GM19463 (cell line): Measurements from ENCODE around the gene TRIM40.

Experiments used
- ATAC-seq: cut with Tn5 transposase; IDR thresholded peaks from one replicate; pipeline ENCODE4 v1.9.1; 2021; ENCODE audit warnings: mild to moderate bottlenecking, moderate library complexity; ENCODE audit not compliant: unreplicated experiment

The TRIM40 gene

DNA sequence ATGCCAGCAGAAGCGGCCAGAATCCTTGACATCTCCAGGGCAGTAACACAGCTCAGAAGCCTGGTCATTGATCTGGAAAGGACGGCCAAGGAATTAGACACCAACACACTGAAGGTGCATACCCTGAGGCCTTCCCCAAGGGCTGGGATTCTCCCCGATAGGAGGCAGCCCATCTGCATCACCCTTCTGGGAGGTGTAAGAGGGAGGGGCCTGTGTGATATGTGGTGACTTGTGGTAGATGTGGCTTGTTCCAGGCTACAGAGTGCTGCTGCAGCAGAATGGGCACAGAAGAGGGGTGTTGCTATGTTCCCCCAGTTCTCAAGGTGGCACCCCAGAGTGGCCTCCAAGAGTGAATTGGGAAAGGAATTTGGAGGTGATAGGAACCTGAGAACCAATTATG lies 11.2 kb downstream of the TRIM40 start:
- no peak for ATAC-seq

DNA sequence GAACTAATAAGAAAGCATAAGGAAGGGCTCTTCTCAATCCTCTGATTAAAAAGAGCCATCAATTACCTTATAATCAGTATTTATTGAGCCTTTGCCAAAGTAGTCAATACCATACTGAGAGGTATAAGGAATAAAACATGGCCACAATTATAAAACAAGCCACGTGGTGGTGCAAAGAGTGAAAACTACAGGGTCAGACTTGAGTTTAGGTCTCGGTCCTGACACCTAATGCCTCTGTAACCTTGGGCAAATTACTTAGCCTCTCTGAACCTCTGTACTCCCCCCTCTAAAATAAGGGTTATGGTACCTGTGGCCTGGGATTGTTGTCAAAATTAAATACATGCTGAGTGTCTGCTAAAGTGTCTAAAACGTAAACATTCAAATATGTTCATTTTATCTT lies 13.3 kb downstream of the TRIM40 start:
- no peak for ATAC-seq

DNA sequence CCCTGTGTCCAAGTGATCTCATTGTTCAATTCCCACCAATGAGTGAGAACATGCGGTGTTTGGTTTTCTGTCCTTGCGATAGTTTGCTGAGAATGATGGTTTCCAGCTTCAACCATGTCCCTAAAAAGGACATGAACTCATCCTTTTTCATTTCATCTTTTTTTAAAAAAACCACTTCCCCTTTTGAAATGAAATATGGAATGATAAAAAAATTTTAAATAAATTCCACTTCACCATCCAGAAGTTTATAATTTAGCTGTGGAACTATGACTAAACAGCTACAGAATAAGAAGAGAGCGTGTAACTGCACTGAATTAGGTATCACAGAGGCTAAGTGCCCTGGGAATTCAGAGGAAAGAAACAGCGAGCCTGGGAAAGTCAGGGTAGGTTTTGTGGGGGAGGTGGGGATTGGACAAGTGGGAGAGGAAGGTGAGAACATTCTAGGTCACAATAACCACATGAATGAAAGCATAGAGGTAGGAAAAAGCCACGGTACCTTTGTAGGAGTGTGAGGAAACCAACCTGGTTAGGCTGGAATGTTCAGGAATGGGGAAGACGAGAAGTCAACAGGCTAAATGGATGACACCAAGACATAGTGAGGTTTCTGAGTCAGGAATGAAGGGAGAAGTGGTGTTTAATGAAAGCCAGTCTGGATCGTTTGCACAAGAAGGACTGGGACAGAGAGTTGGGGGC lies 14.1 kb downstream of the TRIM40 start:
- no peak for ATAC-seq

DNA sequence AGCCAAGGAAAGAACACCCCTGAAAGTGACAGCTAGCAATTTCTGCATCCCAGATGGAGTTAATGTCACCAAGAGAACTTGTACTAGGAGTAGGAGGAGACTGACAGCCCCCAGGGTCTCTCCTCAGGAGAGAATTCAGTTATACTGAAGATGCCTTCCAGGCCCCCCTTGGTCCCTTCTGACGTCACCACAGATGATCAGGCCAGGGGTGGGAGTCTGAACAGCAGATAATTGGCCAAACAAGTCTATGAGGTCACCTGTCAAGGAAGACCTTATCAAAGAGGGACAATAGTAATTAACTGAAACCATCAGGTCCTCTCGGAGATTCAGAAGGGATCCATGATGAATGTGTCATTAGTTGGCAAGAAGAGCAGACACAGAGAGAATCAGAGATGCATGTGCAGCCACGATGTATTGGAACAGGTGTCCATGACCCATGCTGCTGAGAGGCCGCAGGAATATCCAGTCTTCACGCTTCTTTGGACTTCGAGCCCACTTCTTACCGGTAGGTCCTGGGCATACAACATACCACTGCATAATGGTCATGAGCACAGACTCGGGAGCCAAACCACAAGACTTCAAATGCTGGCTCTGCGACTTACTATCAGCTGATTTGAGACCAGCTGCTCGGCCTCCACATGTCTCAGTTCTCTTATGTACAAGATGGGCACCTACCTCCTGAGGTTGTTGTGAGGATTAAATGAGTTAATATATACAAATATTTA lies 14.9 kb downstream of the TRIM40 start:
- ATAC-seq, result no peak

DNA sequence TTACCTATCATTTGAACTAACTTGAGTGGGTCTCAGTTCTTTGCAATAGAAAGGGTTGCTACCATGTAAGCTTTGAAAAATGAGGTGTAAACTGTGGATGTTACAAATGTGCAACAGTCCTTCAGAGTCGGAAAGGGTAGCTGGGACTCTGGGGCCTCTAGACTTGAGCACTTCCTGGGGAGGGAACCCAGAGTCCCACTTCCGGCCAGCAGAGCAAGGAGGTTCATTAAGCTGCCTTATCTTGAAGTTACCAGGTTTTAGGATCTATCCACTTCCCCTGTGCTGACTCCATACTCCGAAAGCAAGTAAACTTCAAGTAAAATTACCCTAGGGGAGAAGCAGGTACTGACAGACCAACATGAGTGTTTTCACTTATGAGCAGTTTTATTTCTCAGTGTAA lies 15.6 kb downstream of the TRIM40 start:
- no peak for ATAC-seq

DNA sequence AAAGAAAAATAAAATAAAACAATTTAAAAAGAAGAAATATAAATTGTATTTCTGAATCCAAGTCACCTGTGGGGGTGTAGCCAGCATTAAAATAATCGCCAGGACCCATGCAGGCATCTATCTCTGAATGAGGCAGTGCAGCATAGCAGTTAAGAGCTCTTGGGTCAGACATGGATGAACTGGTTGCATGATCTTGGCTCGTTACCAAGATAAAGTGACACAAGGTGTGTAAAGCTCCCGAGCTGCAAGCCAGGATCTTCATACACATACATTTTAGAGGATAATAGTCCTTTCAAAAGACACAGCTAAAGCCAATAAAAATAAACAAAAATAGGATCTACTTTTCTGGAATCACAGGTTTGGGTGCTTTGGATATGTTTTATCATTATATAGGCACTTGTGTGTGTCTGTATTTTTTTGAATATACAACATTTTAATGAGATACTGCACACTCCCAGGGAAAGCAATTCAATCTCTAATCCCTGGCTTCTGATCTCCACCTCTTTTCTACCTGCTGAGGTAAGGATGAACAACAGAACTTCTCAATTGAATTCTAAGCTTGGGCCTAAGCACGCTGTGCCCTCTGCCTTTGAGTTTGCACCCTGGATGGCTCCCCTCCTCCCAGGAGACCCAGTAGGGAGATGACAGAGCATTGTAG lies 16.2 kb downstream of the TRIM40 start:
- no peak for ATAC-seq

DNA sequence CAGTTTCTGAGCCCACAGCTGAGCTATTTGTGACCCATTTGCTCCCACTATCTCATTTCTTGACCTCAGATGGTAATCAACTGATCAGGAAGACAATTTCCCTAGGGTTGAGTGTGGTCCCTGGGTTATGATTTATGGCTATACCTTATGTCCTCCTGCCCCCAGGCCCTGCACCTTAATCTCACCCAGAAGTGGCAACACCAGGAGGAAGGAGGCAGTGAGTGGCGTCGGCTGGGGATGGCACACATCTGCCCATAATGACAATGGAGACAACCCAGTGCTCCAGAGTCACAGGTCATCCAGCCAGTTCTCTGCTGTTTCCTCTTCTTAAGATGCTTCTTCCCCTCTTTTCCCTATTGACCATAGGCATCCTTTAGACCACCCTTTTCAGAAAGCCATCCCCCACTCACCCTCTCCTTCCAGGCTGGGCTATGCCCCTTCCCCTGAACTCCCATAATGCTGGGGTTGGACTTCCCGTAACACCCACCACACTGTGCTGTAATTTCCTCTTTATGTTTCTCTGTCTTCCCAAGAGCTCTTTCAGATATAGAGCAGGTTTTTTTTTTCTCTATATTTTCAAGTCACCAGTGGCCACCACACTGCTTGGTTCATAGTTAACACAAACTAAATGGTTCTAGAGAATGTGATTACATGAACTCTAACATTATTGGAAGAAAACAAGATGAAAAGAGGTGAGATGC lies 17.1 kb downstream of the TRIM40 start:
- no peak for ATAC-seq

DNA sequence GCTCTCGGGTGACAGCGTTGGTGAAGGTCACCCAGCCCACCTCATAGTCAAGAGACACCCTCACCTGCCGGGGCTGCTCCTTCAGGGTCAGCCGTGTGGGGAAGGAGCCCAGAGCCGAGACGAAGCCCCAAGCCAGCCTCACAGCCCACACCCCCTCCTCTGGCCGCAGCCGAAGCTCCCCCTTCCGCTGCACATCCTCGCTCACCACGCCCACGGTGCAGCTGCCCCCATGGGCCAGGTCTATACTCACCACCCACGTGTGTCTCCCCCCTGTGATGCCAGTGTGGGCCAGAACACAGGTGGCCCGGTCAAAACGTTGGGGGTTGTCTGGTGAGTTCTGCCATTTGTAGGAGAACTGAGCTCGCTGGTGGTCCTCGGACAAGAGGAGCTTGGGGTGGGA lies 18.1 kb downstream of the TRIM40 start:
- no peak for ATAC-seq

DNA sequence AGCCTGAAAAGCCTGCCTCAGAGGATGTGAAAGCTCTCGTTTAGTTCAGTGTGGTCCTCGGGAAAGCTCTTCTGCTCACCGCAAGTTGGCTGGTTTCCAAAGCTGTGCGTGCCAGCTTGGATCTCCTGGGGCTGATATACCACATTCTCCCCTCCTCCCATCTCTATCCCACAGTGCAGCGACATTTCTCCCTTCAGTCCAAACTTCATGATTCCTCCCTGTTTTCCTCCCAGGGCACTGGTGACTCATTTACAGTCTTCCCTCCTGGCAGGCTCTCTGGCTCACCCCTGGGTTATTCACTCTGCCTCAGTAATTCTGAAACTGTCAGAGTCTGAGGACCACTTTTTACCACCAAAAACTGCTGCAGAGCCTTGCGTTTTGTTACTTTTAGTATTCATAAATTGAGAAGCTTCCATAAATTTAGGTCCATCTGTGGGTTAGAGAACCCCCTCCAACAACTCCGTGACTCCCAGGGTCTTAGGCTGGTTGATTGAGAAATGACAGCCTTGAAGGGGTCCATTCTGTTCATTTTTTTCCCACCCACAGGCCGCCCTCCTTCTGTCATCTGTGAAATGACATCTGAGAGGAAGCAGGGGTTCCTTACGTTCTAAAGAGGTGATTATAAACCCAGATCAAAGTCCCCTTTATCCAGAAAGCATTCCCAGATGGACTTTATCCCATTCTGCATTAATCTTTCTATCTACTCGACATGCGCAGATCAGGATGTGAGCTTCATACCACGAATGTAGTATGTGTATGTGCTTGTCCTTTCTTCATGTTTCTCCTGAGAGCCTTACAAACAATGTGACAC lies 19.0 kb downstream of the TRIM40 start:
- no peak for ATAC-seq

DNA sequence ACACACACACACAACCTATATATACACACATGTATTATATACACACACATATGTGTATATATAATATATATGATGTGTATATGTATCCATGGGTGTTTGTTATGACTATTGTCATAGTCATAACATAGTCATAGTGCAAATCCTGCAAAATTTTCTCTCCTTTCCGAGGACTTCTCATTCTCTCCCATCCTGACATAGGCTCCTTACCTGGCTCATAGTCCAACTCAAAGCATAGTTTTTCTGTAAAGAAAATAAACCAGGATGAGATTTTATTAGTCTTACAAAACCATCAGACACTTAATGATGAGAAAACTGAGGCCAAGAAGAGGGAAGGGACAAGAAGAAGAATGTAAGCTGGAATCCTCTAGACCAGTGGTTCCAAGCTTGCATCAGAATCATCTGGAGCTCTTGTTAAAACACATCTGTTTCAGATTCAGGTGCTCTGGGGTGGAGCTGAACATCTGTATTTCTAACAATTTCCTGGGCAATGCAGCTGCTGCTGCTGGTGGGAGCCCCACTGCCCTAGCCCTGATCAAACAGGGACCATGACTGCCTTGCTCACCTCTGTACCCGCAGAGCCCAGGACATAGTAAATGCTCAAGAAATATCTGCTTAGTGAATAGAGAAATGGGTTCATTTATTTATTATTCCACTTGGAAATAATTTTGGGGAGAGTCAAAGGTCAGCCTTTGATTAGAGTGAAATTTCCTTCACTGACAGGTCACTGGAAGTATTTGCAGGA lies 19.8 kb downstream of the TRIM40 start:
- no peak for ATAC-seq

DNA sequence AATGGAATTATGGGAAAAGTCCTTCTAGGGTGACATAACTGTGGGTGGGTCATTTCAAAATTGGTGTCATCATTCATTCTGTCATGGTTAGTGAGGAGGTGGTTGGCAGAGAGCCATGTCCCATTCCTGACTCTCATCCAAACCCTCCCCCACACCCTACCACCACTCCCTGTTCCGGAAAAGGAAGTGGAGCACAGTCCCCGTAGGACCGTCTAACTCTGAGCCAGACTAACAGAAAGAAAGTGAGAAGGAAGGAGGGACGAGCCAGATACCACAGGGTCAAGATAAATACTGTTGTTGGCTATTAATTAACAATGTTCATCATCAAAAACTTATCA lies 20.3 kb downstream of the TRIM40 start:
- no peak for ATAC-seq

DNA sequence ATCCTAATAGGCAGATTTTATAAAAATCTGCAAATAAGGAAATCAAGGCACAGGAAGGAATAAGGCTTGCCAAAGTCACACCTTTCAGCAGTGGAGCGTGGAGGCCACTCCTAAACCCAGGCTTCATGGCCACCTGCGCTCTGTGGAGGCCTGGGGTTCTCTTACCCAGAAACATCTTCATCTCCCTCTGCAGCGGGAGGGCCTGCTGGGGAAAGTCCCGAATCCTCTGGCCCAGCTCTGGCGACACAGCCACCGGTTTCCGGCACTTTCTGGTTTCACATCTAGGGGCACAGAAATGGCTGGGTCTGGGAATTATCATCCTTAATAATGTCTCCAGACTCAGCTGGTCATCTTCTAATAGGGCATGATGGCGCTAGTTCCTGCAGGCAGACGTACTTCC lies 20.8 kb downstream of the TRIM40 start:
- ATAC-seq, result no peak

DNA sequence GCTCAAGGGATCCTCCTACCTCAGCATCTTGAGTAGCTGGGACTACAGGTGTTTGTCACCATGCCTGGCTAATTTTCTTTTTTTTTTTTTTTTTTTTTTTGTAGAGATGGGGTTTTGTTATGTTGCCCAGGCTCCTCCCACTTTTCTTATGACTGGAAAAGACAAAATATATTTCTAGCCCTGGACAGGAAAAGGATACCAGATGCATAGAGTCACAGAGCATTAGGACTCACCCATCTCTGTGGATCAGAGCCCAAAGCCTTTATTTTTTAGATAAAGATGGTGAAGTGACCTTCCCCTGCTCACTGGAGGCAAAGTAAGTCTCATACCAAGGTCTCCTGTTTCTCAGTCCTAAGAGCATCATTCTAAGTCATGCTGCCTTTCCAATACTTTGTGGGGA lies 21.6 kb downstream of the TRIM40 start:
- ATAC-seq, result no peak

DNA sequence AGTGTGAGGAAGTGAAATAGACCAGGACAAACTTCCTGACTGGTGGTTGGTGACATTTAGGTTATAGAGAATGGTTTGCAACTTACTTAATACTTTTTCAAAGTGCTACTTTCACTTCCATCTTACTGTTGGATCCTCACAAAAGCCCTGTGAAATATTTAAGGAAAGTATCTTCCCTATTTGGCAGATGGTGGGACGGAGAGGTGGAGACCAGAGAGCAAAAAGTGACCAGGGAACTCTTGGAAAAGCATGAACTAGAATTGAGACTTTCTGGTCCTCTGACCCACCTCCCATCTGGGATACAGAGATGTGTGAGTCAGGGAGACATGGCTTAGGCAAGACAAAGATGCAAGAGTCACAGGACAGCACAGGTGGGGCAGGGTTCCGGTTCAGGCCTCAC lies 22.1 kb downstream of the TRIM40 start:
- ATAC-seq, result no peak

DNA sequence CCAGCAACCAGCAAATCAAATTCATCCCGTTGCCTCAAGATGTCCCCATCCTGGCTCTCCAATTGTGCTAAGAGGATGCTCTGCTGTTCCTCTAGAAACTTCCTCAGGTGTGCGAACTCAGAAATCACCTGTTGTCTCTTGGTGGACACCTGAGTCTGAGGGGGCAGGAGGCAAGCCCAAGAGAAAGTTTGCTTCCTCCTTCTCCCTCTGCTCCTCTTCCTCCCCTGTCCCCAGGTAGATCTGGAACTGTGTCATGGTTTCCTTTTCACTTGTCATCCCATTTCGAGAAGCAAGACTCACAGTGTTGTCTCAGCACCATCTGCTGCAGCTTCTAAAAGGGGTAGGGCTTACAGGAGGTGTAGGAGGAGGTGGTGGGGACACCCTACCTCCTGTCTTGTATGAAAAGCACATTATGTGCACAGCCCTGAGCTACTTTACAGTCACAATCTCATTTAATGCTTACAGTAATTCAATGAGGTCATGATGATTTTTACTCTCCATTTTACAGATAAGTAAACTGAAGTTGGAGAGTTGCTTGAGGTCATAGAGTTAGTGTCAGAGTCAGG lies 22.6 kb downstream of the TRIM40 start:
- no peak for ATAC-seq

DNA sequence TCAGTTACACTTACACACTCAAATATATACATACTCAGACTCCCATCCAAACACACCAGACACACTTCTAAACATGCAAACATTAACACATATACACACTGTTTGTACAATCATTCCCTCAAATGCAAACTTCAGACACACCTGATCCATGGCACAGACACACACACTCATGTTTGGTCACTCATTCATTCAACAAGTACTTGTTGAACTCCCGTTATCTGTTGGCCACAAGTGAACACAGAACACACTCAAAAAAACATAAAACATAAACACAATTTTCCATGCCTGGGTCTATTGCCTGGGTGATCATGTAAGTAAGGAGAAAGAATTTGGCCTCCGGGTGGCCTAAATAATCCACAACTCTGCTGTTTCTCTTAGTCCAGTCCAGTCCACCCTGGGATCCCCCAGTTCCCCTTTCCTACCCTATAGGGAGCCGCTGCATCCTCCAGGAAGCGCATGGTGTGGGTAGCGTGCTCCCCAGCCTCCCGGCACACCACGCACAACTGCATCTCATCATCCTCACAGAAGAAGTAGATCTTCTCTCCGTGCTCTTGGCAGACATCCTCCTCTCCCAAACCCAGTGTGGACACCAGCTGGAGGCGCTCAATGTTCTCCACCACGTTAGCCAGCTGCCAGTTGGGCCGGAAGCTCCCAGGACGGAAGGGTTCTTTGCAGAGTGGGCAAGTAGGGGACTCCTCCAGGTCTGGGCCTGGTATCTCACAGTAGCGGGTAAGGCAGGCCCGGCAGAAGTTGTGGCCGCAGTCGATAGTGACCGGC lies 24.3 kb downstream of the TRIM40 start:
- ATAC-seq, result no peak

DNA sequence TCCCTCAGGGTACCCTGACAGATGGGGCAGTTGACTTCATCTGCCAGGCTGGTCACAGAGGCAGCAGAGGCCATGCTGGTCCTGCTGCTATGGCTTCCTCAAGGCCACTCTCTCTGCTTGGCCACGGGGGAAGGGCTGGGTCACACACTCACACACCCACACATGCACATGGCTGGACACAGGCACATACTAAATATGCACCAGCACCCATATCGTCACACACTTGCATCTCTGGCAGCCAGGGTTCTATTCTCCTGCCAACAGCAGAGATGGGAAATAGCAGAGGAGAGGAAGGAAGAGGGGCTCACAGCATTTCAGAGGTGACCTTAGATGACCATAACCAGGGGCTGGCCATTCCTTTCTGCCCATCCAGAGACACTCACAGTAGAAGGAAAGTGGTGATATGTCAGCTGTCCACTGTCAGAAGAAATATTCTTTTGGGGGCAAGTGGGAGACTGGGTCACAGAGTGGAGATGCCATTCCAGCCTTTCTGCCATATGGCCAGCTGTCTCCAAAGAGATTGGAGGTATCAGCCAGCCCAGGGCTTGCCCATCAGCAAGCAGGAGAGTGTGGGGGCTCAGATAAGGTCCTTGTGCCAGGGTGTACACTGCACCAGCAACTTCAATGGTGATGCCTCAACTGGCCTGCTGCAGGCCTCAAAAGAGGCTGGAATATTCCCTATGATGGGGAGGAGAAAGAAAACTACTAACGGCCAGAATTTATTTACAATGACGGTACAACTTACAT lies 25.0 kb downstream of the TRIM40 start, which contains the start of gene TRIM10:
Gene TRIM10 (minus strand): TSS at position 427 of the 747 bp plus-strand sequence. CDS start 353 bp downstream, at position 74.
- no peak for ATAC-seq
